Smooth muscle cell of the brain vasculature (primary cell): Measurements from ENCODE around the gene FEM1A.
"Not testable (repeated sequence)": the region's sequence is repeated elsewhere in the genome, so short reads cannot be mapped to it uniquely, and the experiment has no call there.

Experiments used
- DNase-seq: peaks from one replicate; pipeline ENCODE4 v3.0.0-alpha.2; 2012; ENCODE audit warnings: low read depth, low spot score

The FEM1A gene

DNA sequence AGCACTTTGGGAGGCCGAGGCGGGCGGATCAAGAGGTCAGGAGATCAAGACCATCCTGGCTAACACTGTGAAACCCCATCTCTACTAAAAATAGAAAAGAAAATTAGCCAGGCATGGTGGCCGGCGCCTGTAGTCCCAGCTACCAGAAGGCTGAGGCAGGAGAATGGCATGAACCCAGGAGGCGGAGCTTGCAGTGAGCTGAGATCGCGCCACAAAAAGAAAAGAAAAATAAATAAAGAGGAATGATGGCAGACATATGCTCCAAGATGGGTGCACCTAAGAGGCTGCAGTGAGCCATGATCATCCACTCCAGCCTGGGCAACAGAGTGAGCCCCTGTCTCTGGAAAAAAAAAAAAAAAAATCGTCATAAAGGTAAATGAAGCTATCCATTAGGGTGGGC, 54.4 kb downstream of the FEM1A start:
- DNase-seq = not testable (repeated sequence)

DNA sequence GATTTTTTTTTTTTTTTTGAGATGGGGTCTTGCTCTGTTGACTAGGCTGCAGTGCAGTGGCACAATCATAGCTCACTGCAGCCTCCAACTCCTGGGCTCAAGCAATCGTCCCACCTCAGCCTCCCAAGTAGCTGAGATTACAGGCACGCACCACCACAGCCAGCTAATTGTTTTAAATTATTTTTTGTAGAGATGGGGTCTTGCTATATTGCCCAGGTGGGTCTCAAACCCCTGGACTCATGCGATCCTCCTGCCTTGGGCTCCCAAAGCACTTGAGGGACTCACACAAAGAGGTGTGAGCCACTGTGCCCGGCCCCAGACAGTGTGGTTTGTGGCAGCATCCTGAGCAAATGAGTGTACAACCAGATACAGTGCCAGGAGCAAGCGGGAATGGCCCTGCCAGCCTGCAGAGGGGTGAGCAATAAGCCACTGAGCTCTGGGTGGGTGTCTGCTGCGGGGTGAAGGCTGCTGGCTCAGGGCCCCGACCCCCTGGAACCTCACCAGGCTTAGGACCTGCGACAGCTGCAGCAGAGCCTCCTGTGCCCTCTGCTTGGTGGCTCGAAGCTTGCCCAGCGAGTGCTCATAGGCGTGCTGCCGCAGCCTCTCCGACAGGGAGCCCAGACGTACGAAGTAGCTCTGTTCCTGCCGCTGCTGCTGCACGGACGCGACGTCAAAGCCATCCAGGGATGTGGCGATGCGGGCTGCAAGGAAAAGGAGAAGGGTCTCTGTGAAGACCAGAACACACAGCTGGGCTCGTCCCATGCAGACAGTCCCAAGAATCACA, 55.8 kb downstream of the FEM1A start:
- no peak for DNase-seq

DNA sequence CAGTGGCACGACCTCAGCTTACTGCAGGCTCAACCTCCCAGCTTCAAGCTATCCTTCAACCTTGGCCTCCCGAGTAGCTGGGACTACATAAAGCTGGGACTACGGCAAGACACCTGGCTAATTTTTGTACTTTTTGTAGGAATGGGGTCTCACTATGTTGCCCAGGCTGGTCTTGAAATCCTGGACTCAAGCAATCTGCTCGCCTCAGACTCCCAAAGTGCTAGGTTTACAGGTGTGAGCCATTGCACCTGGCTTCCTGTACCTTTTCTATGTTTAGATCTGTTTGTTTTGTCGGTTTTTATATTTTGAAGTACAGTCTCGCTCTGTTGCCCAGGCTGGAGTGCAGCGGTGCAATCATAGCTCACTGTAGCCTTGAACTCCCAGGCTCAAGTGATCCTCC, 57.5 kb downstream of the FEM1A start:
- no peak for DNase-seq
